ENCODE results near the gene SND1.
A peak's percentile ranks its signal among the peaks of the same experiment; 100 is the strongest.

Gene SND1

DNA sequence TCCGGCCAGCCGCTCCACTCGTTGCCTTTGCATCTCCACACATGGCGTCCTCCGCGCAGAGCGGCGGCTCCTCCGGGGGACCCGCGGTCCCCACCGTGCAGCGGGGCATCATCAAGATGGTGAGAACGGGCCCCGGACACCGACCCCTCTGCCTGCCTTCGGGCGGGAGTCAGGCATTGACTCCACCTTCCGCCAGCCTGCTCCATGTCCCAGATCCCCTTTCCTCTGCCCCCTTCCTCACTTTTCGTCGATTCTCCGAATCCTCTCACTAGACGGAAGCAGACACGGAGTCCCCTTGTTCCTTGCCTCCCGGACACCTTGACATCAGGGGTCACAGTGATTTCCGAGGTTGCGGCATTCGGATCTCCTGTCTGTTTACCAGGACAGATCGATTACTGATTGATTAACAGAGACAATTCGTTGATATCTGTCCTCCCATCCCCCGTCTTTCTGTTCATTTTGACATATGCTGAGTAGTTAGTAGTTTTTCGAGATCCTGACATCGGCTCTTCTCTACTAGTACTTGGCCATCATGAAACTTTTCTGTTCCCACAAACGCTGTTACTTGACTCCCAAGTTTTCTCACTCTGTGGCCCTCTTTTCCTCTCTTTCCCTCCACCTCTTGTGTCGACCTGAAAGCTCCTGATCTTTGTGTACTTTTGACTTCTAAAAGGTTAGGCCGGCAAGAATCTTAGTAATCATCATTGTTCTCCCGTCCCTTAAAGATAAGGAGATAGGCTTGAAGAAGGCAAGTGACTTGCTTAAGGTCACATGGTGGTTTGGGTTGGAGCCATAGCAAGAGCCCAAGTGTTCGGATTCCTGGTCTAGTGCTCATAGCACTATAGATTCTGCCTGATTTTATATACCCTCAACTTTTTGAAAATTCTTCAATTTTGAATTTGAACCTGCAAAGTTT lies 597 bp downstream of the SND1 start:
- Histone ChIP-seq H3K9me3 (ENCODE audit: control insufficient read depth in 2 of 2, low read length in 2 of 2) (no peaks in the 10 kb centered on the region), H3K9ac (ENCODE audit: low read depth in 1 of 2, low read length in 2 of 2) (peak overlapping the region; percentile 93 to 95), H3K4me3 (ENCODE audit: low read length in 2 of 2) (peak overlapping the region; percentile 95 to 99), H3K27ac (ENCODE audit: low read depth in 2 of 2, low read length in 2 of 2) (peak overlapping the region; percentile 75 to 94), H3K36me3 (ENCODE audit: control insufficient read depth in 2 of 2, insufficient read depth in 2 of 2, low read length in 2 of 2) (peaks cover 0 to 3% of the 10 kb centered on the region in 2 donors), H3K4me1 (ENCODE audit: control insufficient read depth in 2 of 2, insufficient read depth in 2 of 2, low read length in 2 of 2) (peaks cover 14 to 23% of the 10 kb centered on the region in 2 donors), H3K27me3 (ENCODE audit: control insufficient read depth in 2 of 2, insufficient read depth in 2 of 2, low read length in 2 of 2) (no peaks in the 10 kb centered on the region)

DNA sequence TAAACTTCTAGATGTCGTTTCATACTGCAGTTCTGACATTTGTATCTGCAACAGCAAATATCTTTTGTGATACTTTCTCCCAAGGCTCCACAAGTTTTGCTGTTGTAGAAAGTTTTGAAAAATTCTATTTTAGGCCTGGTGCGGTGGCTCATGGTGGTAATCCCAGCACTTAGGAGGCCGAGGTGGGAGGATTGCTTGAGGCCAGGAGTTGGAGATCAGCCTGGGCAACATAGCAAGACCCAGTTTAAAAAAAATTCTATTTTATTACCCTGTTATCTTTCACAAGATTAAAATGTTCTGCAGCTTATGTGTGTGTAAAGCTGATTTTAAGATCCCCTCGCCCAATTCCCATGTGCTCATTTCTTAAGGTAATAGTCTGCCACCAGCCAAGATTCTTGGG lies 1.4 kb downstream of the SND1 start:
- Histone ChIP-seq H3K9ac (ENCODE audit: low read depth in 1 of 2, low read length in 2 of 2) (no peak overlapping the region), H3K4me1 (ENCODE audit: control insufficient read depth in 2 of 2, insufficient read depth in 2 of 2, low read length in 2 of 2) (peaks cover 14 to 23% of the 10 kb centered on the region in 2 donors), H3K4me3 (ENCODE audit: low read length in 2 of 2) (peak overlapping the region; percentile 95 to 99), H3K9me3 (ENCODE audit: control insufficient read depth in 2 of 2, low read length in 2 of 2) (no peaks in the 10 kb centered on the region), H3K27me3 (ENCODE audit: control insufficient read depth in 2 of 2, insufficient read depth in 2 of 2, low read length in 2 of 2) (no peaks in the 10 kb centered on the region), H3K27ac (ENCODE audit: low read depth in 2 of 2, low read length in 2 of 2) (no peak overlapping the region), H3K36me3 (ENCODE audit: control insufficient read depth in 2 of 2, insufficient read depth in 2 of 2, low read length in 2 of 2) (peaks cover 0 to 3% of the 10 kb centered on the region in 2 donors)

DNA sequence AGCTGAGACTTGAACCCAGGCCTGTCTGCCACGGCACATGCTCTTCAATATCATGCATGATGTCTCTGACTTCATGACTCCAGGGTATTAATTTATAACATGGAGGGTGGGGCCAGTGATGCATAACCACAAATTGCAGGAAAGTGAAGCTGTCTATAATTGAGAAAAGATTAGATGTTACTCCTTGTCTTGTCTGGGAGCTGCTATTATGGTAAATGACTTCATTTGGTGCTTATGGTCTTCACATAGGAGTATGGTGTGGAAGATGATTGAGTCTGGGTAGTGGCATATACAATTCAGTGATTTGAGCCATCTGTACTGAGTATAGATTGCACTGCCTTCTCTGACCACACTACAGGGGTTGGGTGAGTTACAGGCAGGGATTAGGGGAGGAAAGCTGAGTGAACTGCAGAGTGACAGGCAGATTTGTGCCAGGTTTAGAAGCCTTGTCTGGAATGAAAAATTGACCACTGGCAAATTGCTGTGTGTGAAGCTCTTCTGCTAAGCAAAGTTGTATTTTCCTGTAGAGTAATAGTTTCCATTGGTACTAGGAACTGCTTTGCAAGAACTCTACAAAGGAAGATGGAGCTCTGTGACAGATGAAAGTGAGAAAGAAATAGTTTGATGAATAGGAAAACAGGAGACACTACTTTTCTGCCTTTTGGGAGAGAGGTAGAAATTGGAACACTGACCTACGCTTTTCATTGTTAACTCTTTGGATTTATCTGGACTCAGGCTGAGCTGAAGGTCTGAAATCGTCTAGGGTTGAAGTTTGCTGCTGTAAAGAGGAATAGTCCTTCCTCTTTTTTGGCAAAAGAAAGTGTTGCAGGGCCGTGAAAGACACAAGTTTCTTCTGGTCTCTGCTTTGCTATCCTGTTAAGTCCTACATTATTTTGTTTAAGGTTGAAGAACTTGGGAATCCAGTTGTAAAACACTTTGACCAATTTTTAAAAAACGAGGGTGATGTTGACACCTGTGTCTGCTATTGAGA lies 2.7 kb downstream of the SND1 start:
- H3K9ac ChIP-seq (ENCODE audit: low read depth in 1 of 2, low read length in 2 of 2) = no peak overlapping the region
- peak overlapping the region in 1 of 2 donors; percentile 3 for H3K4me3 ChIP-seq (ENCODE audit: low read length in 2 of 2)
- H3K36me3 ChIP-seq (ENCODE audit: control insufficient read depth in 2 of 2, insufficient read depth in 2 of 2, low read length in 2 of 2) = peaks cover 0 to 5% of the 10 kb centered on the region in 2 donors
- no peaks in the 10 kb centered on the region for H3K27me3 ChIP-seq (ENCODE audit: control insufficient read depth in 2 of 2, insufficient read depth in 2 of 2, low read length in 2 of 2)
- H3K27ac ChIP-seq (ENCODE audit: low read depth in 2 of 2, low read length in 2 of 2) = no peak overlapping the region
- peaks cover 14 to 23% of the 10 kb centered on the region in 2 donors for H3K4me1 ChIP-seq (ENCODE audit: control insufficient read depth in 2 of 2, insufficient read depth in 2 of 2, low read length in 2 of 2)
- no peaks in the 10 kb centered on the region for H3K9me3 ChIP-seq (ENCODE audit: control insufficient read depth in 2 of 2, low read length in 2 of 2)

DNA sequence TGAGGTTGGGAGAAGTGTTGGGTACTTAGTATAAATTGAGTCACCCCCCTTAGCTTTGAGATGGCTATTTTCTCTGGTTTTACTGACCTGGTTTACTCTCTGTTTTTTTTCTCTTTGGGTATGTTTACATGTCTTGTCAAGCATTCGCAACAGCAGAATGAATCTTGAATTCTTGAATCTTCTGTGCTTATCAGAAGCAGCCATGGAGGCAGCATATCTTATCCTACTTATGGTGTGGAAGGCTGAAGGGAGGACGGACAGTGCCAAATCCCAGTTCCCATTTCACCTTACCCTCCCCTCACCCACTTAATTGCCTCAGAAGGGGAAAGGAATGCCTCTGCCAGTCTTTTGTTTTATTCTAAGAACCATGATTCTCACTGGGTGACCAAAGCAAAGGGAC lies 3.7 kb downstream of the SND1 start:
- Histone ChIP-seq H3K27ac (ENCODE audit: low read depth in 2 of 2, low read length in 2 of 2) (no peak overlapping the region), H3K4me3 (ENCODE audit: low read length in 2 of 2) (no peak overlapping the region), H3K4me1 (ENCODE audit: control insufficient read depth in 2 of 2, insufficient read depth in 2 of 2, low read length in 2 of 2) (peaks cover 14 to 23% of the 10 kb centered on the region in 2 donors), H3K9ac (ENCODE audit: low read depth in 1 of 2, low read length in 2 of 2) (no peak overlapping the region), H3K27me3 (ENCODE audit: control insufficient read depth in 2 of 2, insufficient read depth in 2 of 2, low read length in 2 of 2) (no peaks in the 10 kb centered on the region), H3K9me3 (ENCODE audit: control insufficient read depth in 2 of 2, low read length in 2 of 2) (no peaks in the 10 kb centered on the region), H3K36me3 (ENCODE audit: control insufficient read depth in 2 of 2, insufficient read depth in 2 of 2, low read length in 2 of 2) (peaks cover 0 to 5% of the 10 kb centered on the region in 2 donors)

DNA sequence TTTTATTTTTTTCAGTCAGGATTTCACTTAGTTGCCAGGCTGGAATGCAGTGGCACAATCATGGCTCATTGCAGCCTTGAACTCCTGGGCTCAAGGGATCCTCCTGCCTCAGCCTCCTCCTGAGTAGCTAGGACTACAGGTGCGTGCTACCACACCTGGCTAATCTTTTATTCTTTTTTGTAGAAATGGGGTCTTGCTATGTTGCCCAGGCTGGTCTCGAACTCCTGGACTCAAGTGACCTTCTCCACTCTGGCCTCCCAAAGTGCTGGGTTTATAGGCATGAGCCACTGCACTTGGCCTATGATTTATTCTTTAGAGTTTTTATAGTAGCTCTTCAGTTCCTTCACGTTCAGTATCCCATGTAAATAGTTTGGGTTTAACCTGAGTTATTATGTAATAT lies 5.5 kb downstream of the SND1 start:
- Histone ChIP-seq H3K27ac (ENCODE audit: low read depth in 2 of 2, low read length in 2 of 2) (no peak overlapping the region), H3K4me3 (ENCODE audit: low read length in 2 of 2) (no peak overlapping the region), H3K9ac (ENCODE audit: low read depth in 1 of 2, low read length in 2 of 2) (no peak overlapping the region), H3K36me3 (ENCODE audit: control insufficient read depth in 2 of 2, insufficient read depth in 2 of 2, low read length in 2 of 2) (peaks cover 0 to 8% of the 10 kb centered on the region in 2 donors), H3K27me3 (ENCODE audit: control insufficient read depth in 2 of 2, insufficient read depth in 2 of 2, low read length in 2 of 2) (no peaks in the 10 kb centered on the region), H3K4me1 (ENCODE audit: control insufficient read depth in 2 of 2, insufficient read depth in 2 of 2, low read length in 2 of 2) (peaks cover 9 to 19% of the 10 kb centered on the region in 2 donors), H3K9me3 (ENCODE audit: control insufficient read depth in 2 of 2, low read length in 2 of 2) (no peaks in the 10 kb centered on the region)

DNA sequence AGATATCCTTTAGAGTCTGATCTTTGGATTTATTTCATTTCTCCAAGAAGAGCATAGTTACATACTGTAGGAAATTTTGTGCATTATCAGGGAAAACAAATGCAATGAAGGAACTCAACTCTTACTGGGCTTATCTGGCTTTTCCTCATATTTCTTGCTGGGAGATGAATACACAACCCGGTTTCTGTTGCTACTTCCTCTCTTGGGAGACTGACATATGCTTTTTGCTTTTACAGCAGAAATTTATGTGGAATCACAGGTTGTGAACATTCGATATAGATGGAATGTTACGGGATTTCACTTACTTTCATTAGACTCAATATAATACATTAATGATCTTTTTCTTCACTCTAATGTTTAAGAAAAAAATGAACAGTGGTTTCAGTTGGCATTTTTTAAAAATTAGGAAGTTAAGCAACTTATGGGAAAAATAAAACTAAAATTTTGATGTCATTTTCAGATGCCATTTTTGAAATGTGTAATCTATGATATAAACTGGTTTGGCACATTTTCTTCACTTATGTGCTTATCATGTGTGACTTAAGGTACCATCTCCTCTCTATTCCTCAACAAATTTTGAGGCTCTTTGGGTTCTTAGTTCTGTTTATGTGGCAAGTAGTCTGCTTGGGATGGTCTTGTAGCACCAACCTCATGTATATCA lies 7.1 kb downstream of the SND1 start:
- Histone ChIP-seq H3K27me3 (ENCODE audit: control insufficient read depth in 2 of 2, insufficient read depth in 2 of 2, low read length in 2 of 2) (no peaks in the 10 kb centered on the region), H3K4me3 (ENCODE audit: low read length in 2 of 2) (no peak overlapping the region), H3K9me3 (ENCODE audit: control insufficient read depth in 2 of 2, low read length in 2 of 2) (no peaks in the 10 kb centered on the region), H3K9ac (ENCODE audit: low read depth in 1 of 2, low read length in 2 of 2) (no peak overlapping the region), H3K27ac (ENCODE audit: low read depth in 2 of 2, low read length in 2 of 2) (no peak overlapping the region), H3K4me1 (ENCODE audit: control insufficient read depth in 2 of 2, insufficient read depth in 2 of 2, low read length in 2 of 2) (peaks cover 6 to 8% of the 10 kb centered on the region in 2 donors), H3K36me3 (ENCODE audit: control insufficient read depth in 2 of 2, insufficient read depth in 2 of 2, low read length in 2 of 2) (peaks cover 0 to 8% of the 10 kb centered on the region in 2 donors)

DNA sequence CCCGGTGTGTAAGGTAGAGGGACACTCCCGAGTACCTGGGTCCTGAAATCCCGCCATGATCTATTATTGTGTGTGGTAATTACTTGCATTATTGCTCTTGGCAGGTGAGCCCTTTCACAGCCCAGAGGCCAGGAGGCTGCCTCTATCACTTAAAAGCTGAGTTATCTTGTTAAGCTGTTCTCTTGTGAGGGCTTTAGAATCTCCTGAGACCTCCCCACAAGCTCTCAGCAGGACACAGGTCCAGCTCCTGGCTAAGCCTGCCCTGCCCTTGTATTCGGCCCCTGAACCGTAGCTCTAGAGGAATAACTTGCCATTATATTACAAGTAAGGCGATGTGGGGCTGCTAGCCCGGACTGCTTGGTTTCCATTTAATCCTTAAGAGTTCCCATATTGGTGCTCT lies 13.9 kb downstream of the SND1 start:
- H3K27me3 ChIP-seq (ENCODE audit: control insufficient read depth in 2 of 2, insufficient read depth in 2 of 2, low read length in 2 of 2) = no peaks in the 10 kb centered on the region
- H3K36me3 ChIP-seq (ENCODE audit: control insufficient read depth in 2 of 2, insufficient read depth in 2 of 2, low read length in 2 of 2) = peaks cover 0 to 3% of the 10 kb centered on the region in 2 donors
- H3K9me3 ChIP-seq (ENCODE audit: control insufficient read depth in 2 of 2, low read length in 2 of 2) = no peaks in the 10 kb centered on the region
- no peak overlapping the region for H3K27ac ChIP-seq (ENCODE audit: low read depth in 2 of 2, low read length in 2 of 2)
- H3K9ac ChIP-seq (ENCODE audit: low read depth in 1 of 2, low read length in 2 of 2) = no peak overlapping the region
- H3K4me3 ChIP-seq (ENCODE audit: low read length in 2 of 2) = no peak overlapping the region
- peaks cover 0 to 3% of the 10 kb centered on the region in 2 donors for H3K4me1 ChIP-seq (ENCODE audit: control insufficient read depth in 2 of 2, insufficient read depth in 2 of 2, low read length in 2 of 2)

DNA sequence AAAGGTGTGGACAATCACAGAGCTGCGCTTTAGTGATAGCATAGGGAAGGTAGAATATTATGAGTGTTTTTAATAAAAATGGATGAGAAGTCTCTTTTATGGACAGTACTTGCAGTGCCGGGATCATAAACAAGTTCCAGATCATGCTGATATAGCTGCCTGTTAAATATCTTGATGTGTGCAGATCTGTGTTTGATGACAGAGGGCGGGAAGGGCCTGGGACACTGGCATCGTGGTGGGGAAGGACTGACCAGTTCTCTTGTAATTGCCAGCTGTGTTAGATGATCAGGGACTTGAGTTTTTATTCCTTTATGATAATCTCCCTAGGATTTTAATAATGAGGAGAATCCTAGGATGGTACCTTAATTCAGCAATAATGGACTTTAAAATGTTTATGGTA lies 14.6 kb downstream of the SND1 start:
- Histone ChIP-seq H3K4me1 (ENCODE audit: control insufficient read depth in 2 of 2, insufficient read depth in 2 of 2, low read length in 2 of 2) (peaks cover 0 to 3% of the 10 kb centered on the region in 2 donors), H3K9ac (ENCODE audit: low read depth in 1 of 2, low read length in 2 of 2) (no peak overlapping the region), H3K36me3 (ENCODE audit: control insufficient read depth in 2 of 2, insufficient read depth in 2 of 2, low read length in 2 of 2) (peaks cover 0 to under 1% of the 10 kb centered on the region in 2 donors), H3K27me3 (ENCODE audit: control insufficient read depth in 2 of 2, insufficient read depth in 2 of 2, low read length in 2 of 2) (no peaks in the 10 kb centered on the region), H3K9me3 (ENCODE audit: control insufficient read depth in 2 of 2, low read length in 2 of 2) (no peaks in the 10 kb centered on the region), H3K4me3 (ENCODE audit: low read length in 2 of 2) (no peak overlapping the region), H3K27ac (ENCODE audit: low read depth in 2 of 2, low read length in 2 of 2) (no peak overlapping the region)

DNA sequence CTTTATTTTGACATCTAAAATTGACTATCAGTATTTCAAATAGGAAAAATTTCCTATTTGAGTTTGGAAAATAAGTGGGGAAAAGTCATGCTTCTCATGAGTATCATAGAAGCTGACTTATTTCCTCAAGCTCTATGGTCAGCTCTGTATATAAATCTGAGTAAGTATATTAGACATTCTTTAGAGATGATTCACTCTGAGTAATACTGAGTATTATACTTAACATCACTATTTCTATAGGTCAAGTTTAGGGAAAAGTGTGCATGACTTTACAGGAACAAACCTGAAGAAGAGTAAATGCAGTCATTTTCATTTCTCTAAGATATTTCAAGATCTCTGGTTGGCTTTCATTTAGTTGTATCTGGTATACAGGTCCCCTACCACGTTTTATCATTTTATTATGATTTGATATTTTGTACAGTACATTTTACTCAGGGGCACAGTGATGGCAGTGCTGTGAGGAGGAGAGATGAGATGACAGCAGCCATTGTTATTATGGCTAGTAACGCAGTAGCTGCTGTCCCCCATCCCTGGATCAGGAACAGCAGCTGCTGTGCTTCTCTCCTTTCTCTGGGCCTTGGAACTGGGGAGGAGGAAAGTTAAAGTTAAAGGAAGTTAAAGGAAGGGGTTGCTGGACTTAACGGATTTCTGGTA lies 15.2 kb downstream of the SND1 start:
- no peak overlapping the region for H3K27ac ChIP-seq (ENCODE audit: low read depth in 2 of 2, low read length in 2 of 2)
- H3K9ac ChIP-seq (ENCODE audit: low read depth in 1 of 2, low read length in 2 of 2) = no peak overlapping the region
- peaks cover 0 to 3% of the 10 kb centered on the region in 2 donors for H3K4me1 ChIP-seq (ENCODE audit: control insufficient read depth in 2 of 2, insufficient read depth in 2 of 2, low read length in 2 of 2)
- no peak overlapping the region for H3K4me3 ChIP-seq (ENCODE audit: low read length in 2 of 2)
- no peaks in the 10 kb centered on the region for H3K36me3 ChIP-seq (ENCODE audit: control insufficient read depth in 2 of 2, insufficient read depth in 2 of 2, low read length in 2 of 2)
- no peaks in the 10 kb centered on the region for H3K9me3 ChIP-seq (ENCODE audit: control insufficient read depth in 2 of 2, low read length in 2 of 2)
- H3K27me3 ChIP-seq (ENCODE audit: control insufficient read depth in 2 of 2, insufficient read depth in 2 of 2, low read length in 2 of 2) = no peaks in the 10 kb centered on the region

Data from mucosa of rectum (tissue), 2 donors.